Activated gamma-delta T cell (primary cell): ENCODE results near the gene TWIST2.

ENCODE experiments used
- DNase-seq: peaks from one replicate; lab custom pipeline; 2025; lab: John Stamatoyannopoulos, UW

TWIST2 gene

GRCh38 chr2:238955648-238956531 lies 108.0 kb downstream of the TWIST2 start:
- no peak for DNase-seq

- no peak for DNase-seq
These were observed 108.8 kb downstream of the TWIST2 start for GRCh38 chr2:238956676-238957075.
